K562 (cell line): Measurements from ENCODE around the gene SLAMF6. TPM values are rescaled to one million over a fixed set of nuclear protein-coding genes. Genes with fewer than 3 reads are reported as not detected.

ENCODE experiments used
- ATAC-seq: fragments of 200-7000 bp; cut with Tn5 transposase; 3 replicates; pipeline ENCODE4 v1.9.1; 2020; ENCODE audit warnings: moderate library complexity
- BruUV-seq: library from RNA; stranded (reverse); fragments of 400-500 nt; replicated peaks from 2 replicates; lab custom pipeline; 2021; lab: Mats Ljungman, UMichigan
- CTCF ChIA-PET: fragments of 300-600 bp; formaldehyde crosslinking; extraction: SDS; loops from one replicate; lab custom pipeline; 2021; ENCODE audit warnings: low intra/inter-chr PET ratio; lab: Yijun Ruan, JAX
- POLR2A ChIA-PET: fragments of 300-600, 350-650 bp; sonication (Branson Sonifier 250); formaldehyde crosslinking; extraction: SDS; loops from one replicate; lab custom pipeline; 2021; ENCODE audit warnings: antibody characterized with exemption, inconsistent platforms; lab: Yijun Ruan, JAX
- DNase-seq, 4 experiments: peaks; one replicate each; pipeline versions ENCODE4 v3.0.0 to v3.0.0-alpha.2; 2011 to 2018; ENCODE audit warnings: low spot score in 3 of 4, mixed read lengths in 3 of 4; ENCODE audit errors: extremely low read depth in 1 of 4
- FAIRE-seq: peaks from 2 replicates; lab custom pipeline; 2011; peaks lifted over from hg19 to GRCh38; lab: Jason Lieb, UNC
- H2AFZ ChIP-seq: 2 replicates; pipeline ENCODE4 v1.6.0; 2011; ENCODE audit warnings: low read depth, low read length, control low read depth, inconsistent platforms
- H3K27ac ChIP-seq: fragments of 200-600 bp; 3 replicates; pipeline ENCODE4 v1.8.0; 2011; ENCODE audit warnings: low read depth, mild to moderate bottlenecking, control low read depth, inconsistent platforms, low read length, moderate library complexity, mixed read lengths; ENCODE audit errors: extremely low read depth
- H3K27me3 ChIP-seq, 2 experiments: fragments of 300-600 bp in 1 of 2; 2 replicates in 1 of 2; 3 replicates in 1 of 2; pipeline versions ENCODE4 v1.6.0 to v1.8.0; 2011; ENCODE audit warnings: inconsistent platforms in 2 of 2, low read length in 2 of 2, mild to moderate bottlenecking in 1 of 2, mixed read lengths in 1 of 2, moderate library complexity in 1 of 2; ENCODE audit not compliant: control insufficient read depth in 2 of 2, insufficient read depth in 2 of 2
- H3K36me3 ChIP-seq: fragments of 300-600 bp; 3 replicates; pipeline ENCODE4 v1.8.0; 2011; ENCODE audit warnings: mild to moderate bottlenecking, low read length, inconsistent platforms; ENCODE audit not compliant: control insufficient read depth, insufficient read depth
- H3K4me1 ChIP-seq, 2 experiments: fragments of 200-600 bp in 1 of 2; replicated peaks in 1 of 2; 2 replicates in 1 of 2; 3 replicates in 1 of 2; pipeline versions ENCODE4 v1.5.1 to v1.8.0; 2011; ENCODE audit warnings: inconsistent platforms in 2 of 2, low read length in 2 of 2, mild to moderate bottlenecking in 1 of 2, mixed read lengths in 1 of 2, moderate library complexity in 1 of 2; ENCODE audit not compliant: control insufficient read depth in 2 of 2, insufficient read depth in 2 of 2
- H3K4me2 ChIP-seq: 2 replicates; pipeline ENCODE4 v1.6.1; 2011; ENCODE audit warnings: low read length, control low read depth, inconsistent platforms, mixed read lengths; ENCODE audit not compliant: insufficient read depth
- H3K4me3 ChIP-seq: fragments of 200-600 bp; sonication (generic), shearing (Covaris generic); 2 replicates; pipeline ENCODE4 v1.5.1; 2016; ENCODE audit warnings: control low read depth, inconsistent platforms
- H3K79me2 ChIP-seq: fragments of 200-600 bp; 3 replicates; pipeline ENCODE4 v1.8.0; 2011; ENCODE audit warnings: low read length, inconsistent platforms; ENCODE audit not compliant: control insufficient read depth, insufficient read depth
- H3K9ac ChIP-seq, 2 experiments: 2 replicates each; pipeline versions ENCODE4 v1.6.0 to v1.6.1; 2011; ENCODE audit warnings: low read depth in 2 of 2, low read length in 2 of 2, control low read depth in 1 of 2, inconsistent platforms in 1 of 2, mild to moderate bottlenecking in 1 of 2, mixed read lengths in 1 of 2; ENCODE audit not compliant: insufficient read depth in 1 of 2
- H3K9me1 ChIP-seq: one replicate; pipeline ENCODE4 v1.6.0; 2011; ENCODE audit warnings: inconsistent platforms, mild to moderate bottlenecking, low read length, moderate library complexity; ENCODE audit not compliant: control insufficient read depth, insufficient read depth
- H3K9me3 ChIP-seq: replicated peaks from 2 replicates; pipeline ENCODE4 v1.5.1; 2011; ENCODE audit warnings: low read depth, low read length, inconsistent platforms; ENCODE audit not compliant: control insufficient read depth, insufficient read depth
- H4K20me1 ChIP-seq: replicated peaks from 2 replicates; pipeline ENCODE4 v1.6.1; 2011; ENCODE audit warnings: low read length, inconsistent platforms, mixed read lengths; ENCODE audit not compliant: control insufficient read depth, insufficient read depth
- BRD4 ChIP-seq: fragments of 200-600 bp; sonication (generic); IDR thresholded peaks from 2 replicates; pipeline ENCODE4 v1.6.1; 2017; ENCODE audit warnings: inconsistent platforms
- FOXO4 ChIP-seq: fragments of 450-650 bp; formaldehyde crosslinking; IDR thresholded peaks from 2 replicates; pipeline ENCODE4 v1.4.0; 2020; ENCODE audit warnings: mild to moderate bottlenecking, moderate library complexity
- MIER1 ChIP-seq: fragments of 450-650 bp; IDR thresholded peaks from 2 replicates; pipeline ENCODE4 v1.6.1; 2016; ENCODE audit warnings: antibody characterized with exemption, mild to moderate bottlenecking, low read depth
- NFRKB ChIP-seq: fragments of 450-650 bp; IDR thresholded peaks from 2 replicates; pipeline ENCODE4 v1.6.1; 2016; ENCODE audit warnings: low read depth
- NR2C2 ChIP-seq, 2 experiments: fragments of 200-800 bp in 1 of 2; sonication (Bioruptor generic) in 1 of 2; sonication (generic) in 1 of 2; formaldehyde crosslinking in 1 of 2; IDR thresholded peaks; 2 replicates each; pipeline versions ENCODE4 v1.6.1 to v1.8.0; 2016 to 2022; ENCODE audit warnings: mild to moderate bottlenecking in 1 of 2, missing compliant biosample characterization in 1 of 2, missing genetic modification characterization in 1 of 2, missing genetic modification reagents in 1 of 2
- PCBP1 ChIP-seq: fragments of 200-400 bp; formaldehyde crosslinking; IDR thresholded peaks from 2 replicates; pipeline ENCODE4 v1.6.1; 2018; ENCODE audit warnings: mild to moderate bottlenecking, low read depth, low read length; ENCODE audit not compliant: poor library complexity, severe bottlenecking
- POLR3G ChIP-seq: IDR thresholded peaks from 2 replicates; pipeline ENCODE4 v1.6.1; 2011; ENCODE audit not compliant: insufficient read length, insufficient replicate concordance; ENCODE audit errors: extremely low read depth
- TRIM24 ChIP-seq, 2 experiments: fragments of 450-650 bp; IDR thresholded peaks; 2 replicates each; pipeline ENCODE4 v1.6.1; 2016
- ZNF165 ChIP-seq: fragments of 250-450 bp; sonication (Bioruptor Pico); IDR thresholded peaks from 2 replicates; pipeline ENCODE4 v1.4.0; 2020; ENCODE audit warnings: borderline replicate concordance
- WGBS: fragments of 100-300 bp; shearing (Covaris generic); methylation state at CpG from one replicate; pipeline ENCODE4 v1.1.6; 2016; ENCODE audit warnings: low coverage, mixed read lengths; ENCODE audit not compliant: insufficient coverage; ENCODE audit errors: missing lambda C conversion rate; 5-methylcytosine and 5-hydroxymethylcytosine counted together
- in situ Hi-C: fragments of 300-500 bp; cut with MboI; formaldehyde crosslinking; loops from 4 replicates; pipeline ENCODE4 v1.15.0; 2018; ENCODE audit warnings: inconsistent platforms, mixed read lengths
- intact Hi-C: fragments of 100-400 bp; cut with micrococcal nuclease; formaldehyde crosslinking; loops from 2 replicates; pipeline ENCODE4 v1.14.2; 2022
- polyA plus RNA-seq, 8 experiments: library from polyadenylated mRNA; depleted of rRNA in 4 of 8; stranded (reverse) in 5 of 8; unstranded in 3 of 8; fragments of >200 nt; fragmentation: Nextera tagmentation in 2 of 8; fragmentation: Illumina TruSeq in 1 of 8; extraction: Ambion mirVana in 2 of 8; extraction: Trizol in 1 of 8; gene quantifications; 2 replicates each; pipeline versions ENCODE4 v1.2.1 to v1.2.3, GENCODE V29; 2011 to 2014; ENCODE audit warnings: inconsistent platforms in 1 of 8, missing spikeins in 1 of 8
- total RNA-seq, 7 experiments: library from RNA; depleted of rRNA in 6 of 7; stranded (reverse); fragments of >200 nt in 6 of 7; fragmentation: Illumina TruSeq in 2 of 7; extraction: Trizol in 2 of 7; gene quantifications; 2 replicates each; pipeline versions ENCODE4 v1.2.1 to v1.2.3, GENCODE V29; 2011 to 2021; ENCODE audit warnings: low replicate concordance in 1 of 7
- TF ChIP-seq, protein P1 (sequence below): IDR thresholded peaks from 2 replicates; pipeline ENCODE4 v1.6.1; 2011; ENCODE audit not compliant: insufficient read length; ENCODE audit errors: extremely low read depth
- TF ChIP-seq, protein P2 (sequence below): fragments of 250-450 bp; sonication (Bioruptor Pico); IDR thresholded peaks from 2 replicates; pipeline ENCODE4 v1.9.0; 2021; ENCODE audit warnings: mild to moderate bottlenecking
- TF ChIP-seq, protein P3 (sequence below): fragments of 250-450 bp; sonication (Bioruptor Pico); IDR thresholded peaks from 2 replicates; pipeline ENCODE4 v1.8.0; 2022; ENCODE audit warnings: moderate library complexity, mild to moderate bottlenecking, inconsistent platforms
- TF ChIP-seq, protein P4 (sequence below): fragments of 450-650 bp; conservative IDR thresholded peaks from 2 replicates; pipeline ENCODE4 v1.6.1; 2016; ENCODE audit warnings: missing genetic modification characterization, low read depth, mild to moderate bottlenecking, control low read depth, missing compliant biosample characterization

Gene SLAMF6
- total and polyA plus RNA-seq, 9 of the 15 experiments (the other 6 are each of a cell fraction or from before 2014, with no cell fraction given), result 0.56 to 4.8 (median 1.1) TPM

- TF ChIP-seq, protein P1, sequence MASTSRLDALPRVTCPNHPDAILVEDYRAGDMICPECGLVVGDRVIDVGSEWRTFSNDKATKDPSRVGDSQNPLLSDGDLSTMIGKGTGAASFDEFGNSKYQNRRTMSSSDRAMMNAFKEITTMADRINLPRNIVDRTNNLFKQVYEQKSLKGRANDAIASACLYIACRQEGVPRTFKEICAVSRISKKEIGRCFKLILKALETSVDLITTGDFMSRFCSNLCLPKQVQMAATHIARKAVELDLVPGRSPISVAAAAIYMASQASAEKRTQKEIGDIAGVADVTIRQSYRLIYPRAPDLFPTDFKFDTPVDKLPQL, result no peak
- TF ChIP-seq ZNF165 (CRISPR knock-in tag), result no peak
- TF ChIP-seq PCBP1, result no peak
- TF ChIP-seq TRIM24 (IDR thresholded peaks at IDR 0.05), result peak; percentile 99
Observed at GRCh38 chr1:160539990-160540858, 17.2 kb upstream of the SLAMF6 start (continued).

- ChIA-PET POLR2A (interaction anchor here (0.6 to 2.8 kb wide), 7 partner anchors 10 to 686 kb away, joined by 3 to 18 read pairs (median 4); partner anchors contain the start of gene TOMM40L), CTCF (no interaction called here)
- H3K4me2 ChIP-seq, result peak overlapping the region; percentile 72
- peak overlapping the region; percentile 88 for H2AFZ ChIP-seq
- no peaks in the 10 kb centered on the region for H4K20me1 ChIP-seq
- DNase-seq (no peak), FAIRE-seq (no peak), ATAC-seq (no peak; the same call in 2 of the 3 replicates)
- no peak overlapping the region; the same call in 1 of the 2 replicates for H3K4me3 ChIP-seq
- H3K27ac ChIP-seq, result peak overlapping the region; percentile 93
- WGBS, result 11% methylated on average over 6 of the region's 6 CpGs
- in situ Hi-C loops, result no loop called here
- TSS peak; percentile 63 for BruUV-seq
- H3K9me1 ChIP-seq, result no peaks in the 10 kb centered on the region
- H3K79me2 ChIP-seq, result no peaks in the 10 kb centered on the region
- H3K4me1 ChIP-seq, result peaks cover 22 to 47% of the 10 kb centered on the region in 2 experiments
- no peaks in the 10 kb centered on the region for H3K27me3 ChIP-seq
- intact Hi-C loops, result no loop called here
- H3K9ac ChIP-seq, result peak overlapping the region; percentile 9 to 81; a peak in 3 of 4 replicates
- peaks cover 34% of the 10 kb centered on the region for H3K9me3 ChIP-seq
- no peaks in the 10 kb centered on the region; the same call in 1 of the 3 replicates for H3K36me3 ChIP-seq
- TF ChIP-seq POLR3G (no peak), BRD4 (peak; percentile 93), FOXO4 (CRISPR knock-in tag) (0 out of 2 replicates have a peak, but pooled peaks have one; percentile 69), MIER1 (peak; percentile 43; the same call in 1 of the 2 replicates), NFRKB (peak; percentile 60; the same call in 1 of the 2 replicates), NR2C2 (CRISPR knock-in tag; IDR thresholded peaks at IDR 0.05) (no peak), NR2C2 (tag; IDR thresholded peaks at IDR 0.05) (peak; percentile 4; the same call in 1 of the 2 replicates)
- TF ChIP-seq, protein P2, sequence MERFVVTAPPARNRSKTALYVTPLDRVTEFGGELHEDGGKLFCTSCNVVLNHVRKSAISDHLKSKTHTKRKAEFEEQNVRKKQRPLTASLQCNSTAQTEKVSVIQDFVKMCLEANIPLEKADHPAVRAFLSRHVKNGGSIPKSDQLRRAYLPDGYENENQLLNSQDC (CRISPR knock-in tag), result no peak
- TF ChIP-seq, protein P3, sequence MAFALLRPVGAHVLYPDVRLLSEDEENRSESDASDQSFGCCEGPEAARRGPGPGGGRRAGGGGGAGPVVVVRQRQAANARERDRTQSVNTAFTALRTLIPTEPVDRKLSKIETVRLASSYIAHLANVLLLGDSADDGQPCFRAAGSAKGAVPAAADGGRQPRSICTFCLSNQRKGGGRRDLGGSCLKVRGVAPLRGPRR (CRISPR knock-in tag), result peak; percentile 45; the same call in 1 of the 2 replicates
- TF ChIP-seq, protein P4, sequence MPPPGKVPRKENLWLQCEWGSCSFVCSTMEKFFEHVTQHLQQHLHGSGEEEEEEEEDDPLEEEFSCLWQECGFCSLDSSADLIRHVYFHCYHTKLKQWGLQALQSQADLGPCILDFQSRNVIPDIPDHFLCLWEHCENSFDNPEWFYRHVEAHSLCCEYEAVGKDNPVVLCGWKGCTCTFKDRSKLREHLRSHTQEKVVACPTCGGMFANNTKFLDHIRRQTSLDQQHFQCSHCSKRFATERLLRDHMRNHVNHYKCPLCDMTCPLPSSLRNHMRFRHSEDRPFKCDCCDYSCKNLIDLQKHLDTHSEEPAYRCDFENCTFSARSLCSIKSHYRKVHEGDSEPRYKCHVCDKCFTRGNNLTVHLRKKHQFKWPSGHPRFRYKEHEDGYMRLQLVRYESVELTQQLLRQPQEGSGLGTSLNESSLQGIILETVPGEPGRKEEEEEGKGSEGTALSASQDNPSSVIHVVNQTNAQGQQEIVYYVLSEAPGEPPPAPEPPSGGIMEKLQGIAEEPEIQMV, result no peak
Observed at GRCh38 chr1:160539684-160539989, 16.6 kb upstream of the SLAMF6 start.
